ELF-1 (cell line): Measurements from ENCODE around the gene CPXM1.
"Not testable (repeated sequence)": the region's sequence is repeated elsewhere in the genome, so short reads cannot be mapped to it uniquely, and the experiment has no call there.

Experiments used
- DNase-seq: peaks from one replicate; pipeline ENCODE4 v3.0.0-alpha.2; 2016; ENCODE audit warnings: low read depth, low spot score

CPXM1 gene

DNA sequence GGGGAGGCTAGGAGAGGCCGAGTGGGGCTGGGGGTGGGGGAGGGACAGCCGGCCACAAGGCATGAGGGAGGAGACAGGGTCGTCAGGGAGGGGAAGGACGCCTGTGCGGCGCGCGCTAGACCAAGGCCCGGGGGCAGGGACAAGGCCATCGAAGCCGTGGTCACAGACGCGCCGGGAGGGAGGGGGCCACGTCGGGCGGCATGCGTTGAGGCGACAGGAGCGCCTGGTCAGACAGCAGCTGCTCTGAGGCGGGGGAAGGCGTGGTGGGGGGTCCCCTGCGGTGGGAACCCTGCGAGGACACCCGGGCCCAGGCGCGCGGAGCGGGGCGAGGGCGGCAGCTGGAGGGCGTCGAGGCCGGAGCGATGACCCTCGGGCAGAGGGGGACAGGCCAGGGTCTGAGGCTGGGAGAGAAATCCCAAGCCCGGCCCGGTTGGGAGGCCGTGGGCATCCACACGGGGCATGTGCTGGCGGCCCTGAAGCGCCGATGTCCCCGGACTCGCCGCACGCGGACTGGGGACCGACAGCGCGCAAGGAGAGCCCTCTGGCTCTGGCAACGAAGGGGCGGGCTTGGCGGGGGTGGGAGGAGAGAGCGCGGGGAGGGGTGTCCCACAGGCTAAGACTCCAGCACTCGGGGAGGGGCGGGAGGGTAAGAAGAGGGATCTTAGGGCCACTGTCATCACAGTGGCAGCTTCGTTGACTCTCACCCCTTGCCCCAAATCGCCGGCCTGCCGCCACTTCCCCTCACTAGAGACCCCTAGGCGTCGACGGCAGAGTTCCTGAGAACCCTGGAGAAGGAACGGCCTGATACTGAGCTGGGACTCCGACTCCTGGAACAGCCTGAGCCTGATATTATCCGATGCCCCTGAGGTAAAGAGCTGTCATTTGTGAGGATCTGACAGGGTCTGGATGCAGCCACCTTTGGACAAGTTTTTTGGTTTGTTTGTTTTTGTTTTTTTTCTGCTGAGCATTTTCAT lies 20.8 kb upstream of the CPXM1 start:
- DNase-seq, result peak; percentile 58

DNA sequence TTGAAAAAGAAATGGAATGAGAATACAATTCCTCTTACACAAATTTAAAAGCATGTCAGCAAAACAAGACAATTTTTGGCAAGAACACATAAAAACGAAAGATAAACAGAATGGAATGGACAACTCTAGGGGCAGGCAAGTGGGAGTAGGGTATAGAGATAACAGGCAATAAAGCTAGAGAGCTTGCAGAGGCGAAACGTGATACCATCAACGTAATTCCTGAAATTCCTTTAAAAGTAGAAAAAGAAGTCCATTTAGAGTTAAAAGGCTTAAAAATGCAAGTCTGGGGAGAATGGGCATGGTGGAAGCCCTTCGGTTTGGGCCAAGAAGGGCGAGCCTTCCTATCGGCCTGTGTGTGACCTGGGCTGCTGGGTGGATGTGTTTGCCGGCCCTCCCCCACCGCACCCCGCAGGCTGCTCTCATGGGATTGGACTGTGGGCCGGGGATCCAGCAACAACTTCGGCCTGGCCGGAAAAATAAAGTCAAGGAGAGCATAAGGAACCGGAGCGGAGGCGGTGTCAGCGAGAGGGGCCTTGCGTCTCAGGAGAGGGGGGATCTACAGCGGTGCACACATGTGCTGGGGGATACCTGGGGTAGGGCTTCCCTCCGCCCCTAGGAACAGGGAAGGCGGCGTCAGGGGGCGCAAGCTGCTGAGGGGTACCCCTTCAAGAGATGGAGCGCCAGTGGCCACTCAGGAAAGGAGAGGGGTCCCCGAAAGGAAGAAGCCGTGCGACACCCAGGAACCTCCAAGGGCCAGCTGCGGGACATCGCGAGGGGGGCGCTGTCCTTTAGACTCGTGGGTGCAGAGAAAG lies 19.9 kb upstream of the CPXM1 start:
- DNase-seq, result peak; percentile 82

DNA sequence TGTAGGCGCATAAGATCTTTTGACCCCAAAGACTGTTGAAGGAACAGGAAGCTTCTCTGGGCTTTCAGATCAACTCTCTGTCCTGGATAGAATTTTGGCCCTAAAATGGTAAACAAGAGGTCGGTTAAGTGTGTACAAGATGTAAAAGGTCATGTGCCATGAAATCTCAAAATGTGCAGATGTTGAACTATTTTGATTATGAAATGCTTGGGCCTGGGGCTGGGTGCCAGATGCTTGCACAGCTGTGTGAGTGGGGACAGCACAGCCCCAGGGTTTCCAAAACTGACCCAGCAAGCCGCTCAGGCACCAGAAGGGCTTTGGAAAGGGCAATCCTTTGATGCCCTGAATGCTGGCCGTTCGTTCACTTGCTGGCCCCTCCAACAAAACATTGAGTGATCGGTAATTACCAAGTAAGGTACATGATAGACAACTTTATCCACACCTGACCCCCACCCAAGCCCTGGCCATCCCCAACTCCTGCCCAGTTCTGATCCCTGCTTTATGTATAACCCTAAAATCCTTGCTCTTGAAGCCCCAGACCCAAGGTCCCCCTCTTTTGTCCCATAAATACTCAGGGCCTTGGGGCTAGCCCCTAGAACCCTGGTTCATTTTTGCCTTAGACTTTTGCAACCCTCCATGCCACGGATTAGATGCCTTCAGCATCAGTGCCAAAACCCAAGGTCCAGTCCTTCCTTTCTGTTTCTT lies 17.6 kb upstream of the CPXM1 start:
- no peak for DNase-seq

DNA sequence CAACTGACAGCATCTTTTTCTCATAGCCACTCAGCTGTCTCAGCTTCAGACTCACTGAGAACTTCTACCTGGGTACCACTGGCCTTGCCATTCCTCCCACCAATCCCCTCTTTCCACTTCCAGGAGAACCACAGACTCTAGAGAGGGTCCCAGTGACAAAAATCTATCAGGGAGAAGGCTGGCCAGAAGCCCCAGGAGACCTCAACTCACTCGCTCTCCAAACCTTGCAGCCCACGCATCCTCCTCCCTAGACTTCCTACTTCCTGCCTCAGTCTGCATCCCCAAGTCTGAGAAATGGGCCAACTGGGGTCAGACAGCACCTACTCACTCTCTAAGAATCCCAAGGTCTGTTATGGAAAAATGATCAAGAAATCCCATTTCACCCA lies 16.9 kb upstream of the CPXM1 start:
- no peak for DNase-seq

DNA sequence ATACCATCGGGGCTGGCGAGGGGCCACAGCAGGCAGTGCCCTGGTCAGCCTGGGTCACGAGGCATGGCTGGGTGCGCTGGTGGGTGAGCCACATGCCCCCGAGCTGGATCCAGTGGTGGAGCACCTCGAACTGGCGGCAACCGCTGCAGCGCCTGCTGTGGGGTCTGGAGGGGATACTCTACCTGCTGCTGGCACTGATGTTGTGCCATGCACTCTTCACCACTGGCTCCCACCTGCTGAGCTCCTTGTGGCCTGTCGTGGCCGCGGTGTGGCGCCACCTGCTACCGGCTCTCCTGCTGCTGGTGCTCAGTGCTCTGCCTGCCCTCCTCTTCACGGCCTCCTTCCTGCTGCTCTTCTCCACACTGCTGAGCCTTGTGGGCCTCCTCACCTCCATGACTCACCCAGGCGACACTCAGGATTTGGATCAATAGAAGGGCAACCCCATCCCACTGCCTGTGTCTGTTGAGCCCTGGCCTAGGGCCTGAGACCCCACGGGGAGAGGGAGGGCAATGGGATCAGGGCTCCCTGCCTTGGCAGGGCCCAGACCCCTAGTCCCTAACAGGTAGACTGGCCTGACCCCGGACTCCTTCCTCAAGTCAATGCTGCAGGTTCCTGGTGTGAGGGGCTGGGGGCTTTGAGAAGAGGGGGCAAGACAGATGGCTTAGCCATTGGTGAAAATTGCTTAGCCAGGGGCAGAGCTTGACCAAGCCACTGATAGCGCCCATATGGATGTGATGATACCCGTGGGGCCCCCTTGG lies 16.3 kb upstream of the CPXM1 start:
- peak; percentile 46 for DNase-seq

DNA sequence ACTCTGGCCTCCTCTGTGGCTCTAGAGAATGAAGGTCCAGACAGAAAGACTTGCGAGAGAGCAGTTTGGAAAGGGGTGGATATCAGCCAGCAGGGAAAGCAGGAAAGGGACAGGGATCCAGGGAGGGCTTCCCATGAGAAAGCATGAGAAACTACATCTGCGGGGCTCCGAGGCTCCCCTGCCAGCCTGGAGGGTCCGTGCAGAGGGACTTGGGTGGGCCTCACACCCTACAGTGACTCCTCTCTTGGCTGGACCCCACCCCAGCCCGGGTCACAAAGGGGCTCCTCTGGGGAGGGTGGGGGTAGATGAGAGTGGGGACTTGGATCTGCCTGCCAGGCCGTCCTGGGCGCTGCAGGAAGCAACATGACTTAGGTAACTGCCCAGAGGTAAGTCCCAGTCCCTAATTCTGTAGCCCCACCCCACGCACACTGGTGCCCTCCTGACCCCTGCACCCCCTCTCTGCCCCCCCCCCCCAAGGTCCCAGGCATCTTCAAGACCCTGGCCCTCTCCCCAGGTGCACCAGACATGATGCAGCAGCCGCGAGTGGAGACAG lies 15.7 kb upstream of the CPXM1 start, which contains the start of gene TMEM239:
TSS of gene TMEM239 (plus strand) at position 335 of the 553 bp plus-strand sequence. CDS start at position 526, 191 bp downstream.
- no peak for DNase-seq

DNA sequence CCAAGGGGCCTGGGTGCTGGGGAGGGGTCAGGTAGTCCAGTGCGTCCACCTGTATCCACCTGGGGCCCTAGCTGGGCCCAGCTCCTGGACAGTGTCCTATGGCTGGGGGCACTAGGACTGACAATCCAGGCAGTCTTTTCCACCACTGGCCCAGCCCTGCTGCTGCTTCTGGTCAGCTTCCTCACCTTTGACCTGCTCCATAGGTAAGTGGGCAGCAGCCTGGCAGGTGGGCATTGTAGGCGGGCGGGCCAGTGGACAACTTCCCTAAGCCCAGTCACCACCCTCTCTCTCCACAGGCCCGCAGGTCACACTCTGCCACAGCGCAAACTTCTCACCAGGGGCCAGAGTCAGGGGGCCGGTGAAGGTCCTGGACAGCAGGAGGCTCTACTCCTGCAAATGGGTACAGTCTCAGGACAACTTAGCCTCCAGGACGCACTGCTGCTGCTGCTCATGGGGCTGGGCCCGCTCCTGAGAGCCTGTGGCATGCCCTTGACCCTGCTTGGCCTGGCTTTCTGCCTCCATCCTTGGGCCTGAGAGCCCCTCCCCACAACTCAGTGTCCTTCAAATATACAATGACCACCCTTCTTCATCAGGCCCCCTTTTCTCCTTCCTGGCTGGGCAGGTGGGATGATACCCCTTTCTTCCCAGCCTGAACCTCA lies 14.9 kb upstream of the CPXM1 start:
- no peak for DNase-seq

DNA sequence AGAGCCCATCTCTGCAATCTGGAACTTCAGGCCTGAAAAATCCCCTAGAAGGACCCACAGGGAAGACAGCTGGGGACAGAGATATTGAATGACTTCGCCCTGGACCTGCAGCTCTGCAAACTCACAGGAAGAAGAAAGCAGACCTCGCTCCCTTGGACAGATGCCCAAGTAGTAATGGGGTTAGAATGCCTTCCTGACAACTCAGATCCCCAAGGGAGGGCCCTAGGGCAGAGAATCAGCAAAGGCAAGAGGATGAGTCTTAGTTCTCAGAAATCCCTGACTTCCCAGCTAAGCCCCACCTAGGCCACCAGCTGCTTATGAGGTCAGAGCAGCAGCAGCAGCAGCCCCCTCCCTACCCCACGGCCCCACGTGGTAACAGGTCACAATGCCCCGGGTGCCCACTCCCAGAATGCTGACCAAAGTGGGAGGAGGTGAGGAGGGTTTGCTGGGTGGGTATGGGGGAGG lies 14.2 kb upstream of the CPXM1 start, which contains the start of gene C20orf141:
TSS of gene C20orf141 (plus strand) at position 401 of the 465 bp plus-strand sequence. CDS start 198 bp downstream, outside the sequence.
- peak; percentile 59 for DNase-seq

DNA sequence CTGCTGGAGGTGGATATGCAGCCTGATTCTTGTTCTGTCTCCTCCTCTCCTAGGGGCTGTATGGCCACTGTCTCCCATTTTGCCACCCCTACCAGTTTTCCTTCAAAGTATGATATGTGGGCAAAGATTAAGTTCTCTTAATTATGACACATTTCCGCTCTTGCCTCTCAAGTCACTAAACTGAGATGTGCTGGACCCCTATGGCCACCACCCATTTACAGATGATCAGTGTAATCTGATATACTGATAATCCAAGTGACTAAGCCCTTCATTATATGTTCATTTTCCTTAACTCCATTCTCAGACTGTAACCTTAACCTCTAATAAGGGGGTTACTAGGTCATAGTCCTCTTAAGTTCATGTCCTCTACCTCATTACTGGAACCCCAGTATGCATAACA lies 13.6 kb upstream of the CPXM1 start:
- no peak for DNase-seq

DNA sequence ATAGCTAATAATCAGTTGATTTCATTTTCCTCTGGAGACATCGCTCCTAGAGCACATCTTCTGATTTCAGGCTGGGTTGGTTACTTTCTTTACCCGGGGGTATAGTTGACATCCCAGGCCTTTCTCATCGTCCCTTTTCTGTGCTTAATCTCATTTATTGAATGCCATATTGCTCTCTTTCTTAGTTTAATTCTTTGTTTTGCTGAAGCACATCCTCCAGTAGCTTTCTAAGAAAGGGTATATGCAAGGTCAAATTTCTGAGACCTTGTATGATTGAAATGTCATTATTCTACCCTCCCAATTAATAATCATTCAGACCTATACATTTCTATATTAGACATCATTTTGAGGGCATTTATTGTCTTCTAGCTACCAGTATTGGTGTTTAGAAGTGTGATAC lies 11.8 kb upstream of the CPXM1 start:
- no peak for DNase-seq

DNA sequence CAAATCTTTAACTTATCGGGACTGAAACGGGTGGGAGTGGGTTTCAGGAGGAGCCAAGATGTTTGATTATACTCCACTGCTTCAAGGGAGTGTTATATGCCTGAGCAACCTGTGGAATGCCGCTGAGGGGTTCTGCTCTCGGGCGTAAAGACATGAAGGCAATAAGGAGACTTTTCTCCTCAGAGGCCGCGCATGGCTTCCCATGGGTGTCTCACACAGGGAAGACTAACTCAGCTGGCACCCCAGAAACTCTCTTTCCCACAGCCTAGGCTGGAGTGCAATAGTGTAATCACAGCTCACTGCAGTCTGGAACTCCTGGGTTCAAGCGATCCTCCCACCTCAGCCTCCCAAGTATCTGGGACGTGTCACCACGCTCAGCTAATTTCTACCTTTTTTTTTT lies 9.3 kb upstream of the CPXM1 start:
- no peak for DNase-seq

DNA sequence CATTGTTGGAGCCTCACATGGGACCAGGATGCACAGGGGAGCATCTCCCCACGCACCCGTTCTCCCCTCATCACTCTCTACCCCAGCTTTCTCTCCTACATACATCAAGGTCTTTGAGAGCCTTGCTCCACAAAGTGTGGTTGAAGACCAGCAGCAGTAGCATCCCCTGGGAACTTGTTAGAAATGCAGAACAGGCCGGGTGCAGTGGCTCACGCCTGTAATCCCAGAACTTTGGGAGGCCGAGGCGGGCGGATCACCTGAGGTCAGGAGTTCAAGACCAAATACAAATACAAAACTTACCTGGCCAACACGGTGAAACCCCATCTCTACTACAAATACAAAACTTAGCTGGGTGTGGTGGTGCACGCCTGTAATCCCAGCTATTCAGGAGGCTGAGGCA lies 7.5 kb upstream of the CPXM1 start:
- not testable (repeated sequence) for DNase-seq

DNA sequence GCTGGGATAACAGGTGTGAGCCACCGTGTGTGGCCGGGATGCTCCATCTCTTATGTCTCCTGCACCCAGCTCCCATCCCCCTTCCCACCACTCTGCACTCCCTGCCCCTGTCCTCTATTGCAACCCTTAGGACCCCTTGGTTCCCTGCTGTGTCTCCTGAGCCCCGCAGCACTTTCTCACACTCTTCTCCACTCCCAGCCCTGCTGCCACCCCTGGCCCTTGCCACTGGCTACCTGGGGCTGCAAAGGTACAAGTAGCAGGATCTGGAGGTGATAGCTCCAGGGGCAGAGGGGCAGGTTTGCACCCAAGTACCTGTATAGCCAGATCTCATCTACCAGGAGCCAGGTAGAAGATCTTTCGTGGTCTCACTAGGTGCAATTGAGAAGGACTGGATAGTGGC lies 6.6 kb upstream of the CPXM1 start:
- no peak for DNase-seq

DNA sequence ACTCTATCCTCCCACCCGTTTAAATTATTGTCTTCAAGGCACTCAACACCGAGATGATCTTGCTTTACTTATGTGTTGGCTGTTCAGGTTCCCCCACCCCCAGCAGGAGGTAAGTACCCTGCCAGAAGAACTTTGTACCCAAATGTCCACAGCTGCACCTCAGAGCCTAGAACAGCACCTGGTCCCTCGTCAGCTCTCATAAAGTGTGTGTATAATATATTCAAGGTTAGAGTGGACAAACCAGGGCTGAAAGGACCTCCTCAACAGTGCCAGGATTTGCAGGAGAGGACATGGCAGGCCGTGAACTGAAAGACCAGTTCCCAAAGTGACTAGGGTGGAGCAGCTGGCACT lies 5.9 kb upstream of the CPXM1 start:
- DNase-seq, result no peak

DNA sequence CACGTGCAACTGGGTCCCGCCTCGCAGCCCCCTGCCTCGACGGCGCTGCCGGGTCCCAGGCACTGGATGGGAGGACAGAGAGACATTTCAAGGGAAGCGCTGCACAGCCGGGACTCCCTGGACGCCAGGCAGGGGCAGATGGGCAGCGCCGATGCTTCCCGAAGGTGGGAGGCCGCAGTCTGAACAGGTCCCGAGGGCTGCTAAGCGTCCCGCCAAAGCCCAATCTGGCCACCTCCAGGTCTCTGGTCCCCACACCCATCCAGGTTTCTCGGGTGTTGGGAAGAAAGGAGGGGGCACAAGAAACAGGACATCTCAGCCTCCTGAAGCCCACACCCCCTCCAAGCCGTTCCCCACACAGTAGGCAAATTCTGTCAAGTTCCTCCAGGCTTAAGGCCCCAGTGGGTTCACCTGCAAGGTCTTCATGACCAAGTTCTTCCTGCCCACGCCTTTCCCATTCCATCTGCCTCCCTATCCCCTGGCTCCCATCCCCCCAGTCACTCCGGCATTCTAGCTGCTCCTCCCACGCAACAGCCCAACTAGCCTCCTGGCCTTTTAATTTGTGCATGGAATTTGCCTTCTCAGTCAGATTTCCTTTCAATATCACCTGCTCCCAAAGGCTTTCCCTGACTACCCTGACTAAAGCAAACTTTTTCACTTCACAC lies 5.4 kb upstream of the CPXM1 start:
- DNase-seq, result peak; percentile 16

DNA sequence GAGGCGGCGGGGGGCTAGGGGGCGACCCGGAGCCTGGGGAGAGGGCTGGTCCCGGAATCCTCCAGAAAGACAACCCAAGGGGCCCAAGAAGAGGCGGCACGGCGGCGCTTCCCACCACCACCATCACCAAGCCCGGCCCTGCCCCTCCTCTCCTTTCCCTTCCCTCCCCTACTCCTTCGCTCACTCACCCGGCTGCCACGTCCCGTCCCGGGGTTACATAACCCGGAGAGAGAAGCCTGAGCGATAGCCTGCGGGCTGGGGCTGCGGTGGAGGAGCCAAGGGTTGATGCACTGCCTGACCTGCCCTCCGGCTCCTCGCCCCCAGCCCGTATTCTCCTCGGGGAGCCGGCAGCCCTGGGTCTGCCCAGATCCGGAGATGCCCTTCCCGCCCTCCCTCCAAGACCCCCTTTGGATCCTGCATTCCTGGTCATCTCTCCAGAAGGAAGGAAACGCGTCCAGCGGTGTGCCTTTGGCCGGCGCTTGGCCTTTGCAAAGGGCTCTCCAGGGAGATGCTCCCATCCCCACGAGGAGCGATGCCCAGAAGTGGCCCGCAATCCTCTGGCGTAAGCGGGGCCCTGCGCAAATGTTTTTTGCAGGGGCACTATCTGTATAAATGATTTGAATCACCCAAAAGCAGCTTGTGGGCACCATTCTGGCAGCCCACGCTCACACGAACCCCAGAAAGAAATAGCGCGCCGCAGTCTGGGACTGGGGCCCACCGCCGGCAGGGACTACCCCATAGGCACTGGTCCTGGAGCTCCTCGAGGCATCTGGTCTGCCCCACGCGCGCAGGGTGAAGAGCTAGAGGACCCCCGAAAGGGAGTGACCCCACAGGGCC lies 4.6 kb upstream of the CPXM1 start:
- peak; percentile 48 for DNase-seq

DNA sequence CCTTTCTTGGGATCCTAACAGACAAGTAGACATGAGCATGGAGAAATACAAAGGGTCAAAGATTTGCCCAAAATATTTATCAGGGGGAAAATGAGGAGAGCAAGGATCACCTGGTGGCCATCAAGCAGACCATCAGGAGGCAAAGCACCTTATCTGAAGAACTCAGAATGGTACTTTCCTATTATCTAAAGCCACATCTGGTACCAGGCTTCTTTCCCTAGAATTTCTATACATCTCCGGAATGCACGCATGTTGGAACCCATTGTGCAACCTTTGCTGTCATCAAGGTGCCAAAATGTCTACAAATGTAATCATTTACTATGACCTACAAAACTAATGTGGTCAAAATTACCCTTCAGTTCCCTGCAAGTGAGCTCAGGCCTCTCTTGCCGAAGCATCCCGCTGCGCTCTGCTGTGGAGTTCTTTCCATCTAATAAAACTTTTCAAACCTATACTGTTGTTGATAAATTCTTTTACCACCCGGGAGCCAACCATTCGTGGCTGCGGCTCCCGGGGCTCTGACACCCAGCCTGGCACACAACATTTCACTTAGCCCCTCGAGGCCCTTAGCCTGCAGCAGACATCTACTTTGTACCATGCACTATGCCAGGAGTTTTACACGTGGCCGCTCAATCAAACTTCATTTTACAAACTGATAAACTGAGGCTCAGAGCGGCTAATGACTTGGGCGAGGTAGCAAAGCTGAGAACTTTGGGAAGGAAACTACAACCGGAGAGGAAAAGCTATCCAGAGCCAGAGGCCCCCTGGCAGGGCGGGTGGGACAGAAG lies 3.8 kb upstream of the CPXM1 start:
- DNase-seq, result no peak

DNA sequence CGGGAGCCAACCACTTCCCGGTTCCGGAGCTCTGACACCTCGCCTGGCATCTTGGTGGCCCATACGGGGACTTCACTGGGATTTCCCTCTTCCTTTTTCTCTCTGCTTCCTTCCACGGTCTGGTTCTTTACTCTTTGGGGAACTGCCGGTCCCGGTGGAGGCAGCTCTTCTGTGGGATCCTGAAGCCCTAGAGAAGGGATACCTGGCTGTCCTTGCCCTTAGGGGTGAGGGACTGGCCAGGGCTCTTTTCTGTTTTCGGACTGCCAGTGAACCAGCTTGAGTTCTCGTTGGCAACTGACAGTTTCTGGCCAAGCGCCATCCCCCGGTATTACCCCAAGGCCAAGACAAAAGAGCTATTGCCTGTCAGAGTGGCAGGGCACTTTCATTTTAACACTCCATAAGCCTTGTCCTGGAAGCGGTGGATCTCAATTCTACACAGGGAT lies 880 bp upstream of the CPXM1 start:
- peak; percentile 26 for DNase-seq
